GM12878 (cell line): ENCODE results near the gene RERE. TPM values are rescaled to one million over a fixed set of nuclear protein-coding genes. Genes with fewer than 3 reads are reported as not detected.

Source experiments
- ATAC-seq: fragments of 200-7000 bp; cut with Tn5 transposase; 3 replicates; pipeline ENCODE4 v1.9.1; 2020; ENCODE audit warnings: mild to moderate bottlenecking, moderate library complexity
- BruUV-seq: library from RNA; stranded (reverse); fragments of 400-500 nt; replicated peaks from 2 replicates; lab custom pipeline; 2021; lab: Mats Ljungman, UMichigan
- CTCF ChIA-PET: fragments of 300-600 bp; sonication (Branson Sonifier 250); formaldehyde crosslinking; extraction: SDS; loops from one replicate; lab custom pipeline; 2021; ENCODE audit warnings: inconsistent platforms; lab: Yijun Ruan, JAX
- POLR2A ChIA-PET: fragments of 350-600 bp; formaldehyde crosslinking; extraction: SDS; loops from one replicate; lab custom pipeline; 2021; ENCODE audit warnings: inconsistent platforms; lab: Charles Lee
- RAD21 ChIA-PET: fragments of 300-600 bp; sonication (Branson Sonifier 250); formaldehyde crosslinking; loops from one replicate; lab custom pipeline; 2023; ENCODE audit warnings: antibody characterized with exemption; ENCODE audit not compliant: unreplicated experiment; lab: Charles Lee
- SMC1A ChIA-PET: fragments of 300-600 bp; sonication (Branson Sonifier 250); formaldehyde crosslinking; loops from one replicate; lab custom pipeline; 2023; ENCODE audit not compliant: unreplicated experiment, uncharacterized antibody; lab: Charles Lee
- DNase-seq: peaks from one replicate; pipeline ENCODE4 v3.0.0-alpha.2; 2011; ENCODE audit warnings: low read depth, low spot score
- FAIRE-seq: peaks from 3 replicates; lab custom pipeline; 2011; peaks lifted over from hg19 to GRCh38; lab: Jason Lieb, UNC
- H2AFZ ChIP-seq: 2 replicates; pipeline ENCODE4 v1.6.0; 2011; ENCODE audit warnings: low read depth, low read length, control low read depth; ENCODE audit not compliant: control insufficient read depth
- H3K27ac ChIP-seq: 2 replicates; pipeline ENCODE4 v1.5.1; 2011; ENCODE audit warnings: control low read depth; ENCODE audit not compliant: control insufficient read depth, insufficient read depth
- H3K27me3 ChIP-seq, 2 experiments: replicated peaks in 1 of 2; 2 replicates each; pipeline versions ENCODE4 v1.6.0 to v1.6.1; 2011; ENCODE audit warnings: low read length in 1 of 2; ENCODE audit not compliant: control insufficient read depth in 2 of 2, insufficient read depth in 2 of 2
- H3K36me3 ChIP-seq, 2 experiments: 2 replicates each; pipeline ENCODE4 v1.5.1; 2011; ENCODE audit warnings: low read length in 1 of 2; ENCODE audit not compliant: control insufficient read depth in 2 of 2, insufficient read depth in 2 of 2
- H3K4me1 ChIP-seq: 2 replicates; pipeline ENCODE4 v1.6.1; 2011; ENCODE audit warnings: mild to moderate bottlenecking, low read length, moderate library complexity, mixed read lengths; ENCODE audit not compliant: control insufficient read depth, insufficient read depth
- H3K4me2 ChIP-seq: 2 replicates; pipeline ENCODE4 v1.6.0; 2011; ENCODE audit warnings: control low read depth; ENCODE audit not compliant: control insufficient read depth, insufficient read depth
- H3K4me3 ChIP-seq: fragments of 200-600 bp; sonication (generic); 2 replicates; pipeline ENCODE4 v1.5.1; 2016
- H3K79me2 ChIP-seq: 2 replicates; pipeline ENCODE4 v1.6.0; 2011; ENCODE audit warnings: low read length; ENCODE audit not compliant: control insufficient read depth, insufficient read depth
- H3K9ac ChIP-seq: 2 replicates; pipeline ENCODE4 v1.8.0; 2011; ENCODE audit warnings: low read length, control low read depth, mixed read lengths; ENCODE audit not compliant: control insufficient read depth, insufficient read depth
- H3K9me3 ChIP-seq: replicated peaks from 3 replicates; pipeline ENCODE4 v1.5.1; 2011; ENCODE audit warnings: mild to moderate bottlenecking, low read length; ENCODE audit not compliant: control insufficient read depth, insufficient read depth
- H4K20me1 ChIP-seq: 2 replicates; pipeline ENCODE4 v1.6.0; 2011; ENCODE audit not compliant: control insufficient read depth, insufficient read depth
- BCLAF1 ChIP-seq: fragments of 450-650 bp; IDR thresholded peaks from 2 replicates; pipeline ENCODE4 v1.6.1; 2017; ENCODE audit warnings: antibody characterized with exemption, mild to moderate bottlenecking, moderate library complexity
- CTCF ChIP-seq, 3 experiments: IDR thresholded peaks in 2 of 3; conservative IDR thresholded peaks in 1 of 3; 2 replicates each; pipeline ENCODE4 v1.5.1; 2011; ENCODE audit warnings: low read depth in 3 of 3, low read length in 3 of 3, mild to moderate bottlenecking in 3 of 3, control low read depth in 2 of 3, moderate library complexity in 2 of 3, inconsistent platforms in 1 of 3, mixed read lengths in 1 of 3; ENCODE audit not compliant: control insufficient read depth in 2 of 3, insufficient read depth in 1 of 3; ENCODE audit errors: extremely low read depth in 1 of 3
- RELA ChIP-seq: fragments of 450-650 bp; IDR thresholded peaks from 2 replicates; pipeline ENCODE4 v1.8.0; 2014; ENCODE audit warnings: borderline replicate concordance; ENCODE audit not compliant: partially characterized antibody
- ZBTB40 ChIP-seq: fragments of 450-650 bp; IDR thresholded peaks from 2 replicates; pipeline ENCODE4 v1.6.1; 2016; ENCODE audit warnings: mild to moderate bottlenecking, moderate library complexity, borderline replicate concordance
- ZZZ3 ChIP-seq: IDR thresholded peaks from 2 replicates; pipeline ENCODE4 v1.6.1; 2011; ENCODE audit warnings: low read depth; ENCODE audit not compliant: control insufficient read depth, insufficient read length
- WGBS: methylation state at CpG from one replicate; pipeline ENCODE4 v1.1.6; 2016; ENCODE audit warnings: low lambda C conversion rate; ENCODE audit not compliant: insufficient replicate concordance, insufficient coverage; ENCODE audit errors: missing lambda C conversion rate; 5-methylcytosine and 5-hydroxymethylcytosine counted together
- in situ Hi-C: fragments of 300-500 bp; cut with MboI; formaldehyde crosslinking; loops from 9 replicates; pipeline ENCODE4 v1.14.3; 2018; ENCODE audit warnings: mixed read lengths
- intact Hi-C: fragments of 100-400 bp; cut with micrococcal nuclease; formaldehyde crosslinking; loops from one replicate; pipeline ENCODE4 v1.14.2; 2022; ENCODE audit not compliant: unreplicated experiment
- polyA plus RNA-seq, 11 experiments: library from polyadenylated mRNA; depleted of rRNA in 4 of 11; unstranded in 6 of 11; stranded (reverse) in 5 of 11; fragments of >200 nt; fragmentation: Nextera tagmentation in 4 of 11; fragmentation: Illumina TruSeq in 1 of 11; extraction: Ambion mirVana in 4 of 11; extraction: Trizol in 1 of 11; gene quantifications; 1 replicate in 1 of 11; 2 replicates in 10 of 11; pipeline versions ENCODE4 v1.2.1 to v1.2.3, GENCODE V29; 2011 to 2016; ENCODE audit warnings: inconsistent platforms in 2 of 11, missing spikeins in 2 of 11, low read depth in 1 of 11
- total RNA-seq, 4 experiments: library from RNA; depleted of rRNA in 3 of 4; stranded (reverse); fragments of >200 nt in 3 of 4; fragmentation: Illumina TruSeq in 1 of 4; extraction: Trizol in 1 of 4; gene quantifications; 2 replicates each; pipeline versions ENCODE4 v1.2.1 to v1.2.3, GENCODE V29; 2013 to 2021

Gene RERE
- total and polyA plus RNA-seq, 10 of the 15 experiments (the other 5 are each of a cell fraction or from before 2014, with no cell fraction given) = 5.2 to 60.5 (median 20.2) TPM

GRCh38 chr1:8835941-8836643 lies 18.7 kb upstream of the RERE start (continued):
- TF ChIP-seq ZBTB40 (no peak), ZZZ3 (no peak)
- TF ChIP-seq, all 136 proteins: peak for 0

GRCh38 chr1:8831340-8831739 lies 13.9 kb upstream of the RERE start:
- ChIA-PET CTCF (interaction anchor here (1.8 kb wide), 1 partner anchor 18 kb away, joined by 8 read pairs; no protein-coding TSS in a partner anchor), SMC1A (interaction anchor here (1.4 kb wide), 1 partner anchor 10 kb away, joined by 4 read pairs; no protein-coding TSS in a partner anchor), RAD21 (no interaction called here), POLR2A (no interaction called here)
- WGBS = 67% methylated on average over 4 of the region's 4 CpGs
- H3K4me3 ChIP-seq = no peak overlapping the region
- ATAC-seq (no peak), DNase-seq (no peak), FAIRE-seq (no peak)
- H3K79me2 ChIP-seq = no peaks in the 10 kb centered on the region
- no peaks in the 10 kb centered on the region for H3K27me3 ChIP-seq
- H4K20me1 ChIP-seq = no peaks in the 10 kb centered on the region
- in situ Hi-C loops (no loop called here), intact Hi-C loops (no loop called here)
- TF ChIP-seq RELA (no peak), CTCF (IDR thresholded peaks at IDR 0.05 in 2 of 3, conservative IDR thresholded peaks at IDR 0.05 in 1 of 3; ENCODE audit: control insufficient read depth in 2 of 3, extremely low read depth in 1 of 3, insufficient read depth in 1 of 3, low read depth in 3 of 3, low read length in 3 of 3) (0 out of 6 replicates have a peak, but pooled peaks of 1 of the 3 experiments have one; percentile 1), BCLAF1 (no peak)
- no peak overlapping the region for H3K9ac ChIP-seq
- no peaks in the 10 kb centered on the region for H3K36me3 ChIP-seq
- no TSS peak for BruUV-seq
- no peak overlapping the region for H3K4me2 ChIP-seq
- peaks cover 4% of the 10 kb centered on the region; the same call in 1 of the 2 replicates for H3K4me1 ChIP-seq
- no peak overlapping the region for H3K27ac ChIP-seq
- H3K9me3 ChIP-seq = no peaks in the 10 kb centered on the region
- no peak overlapping the region for H2AFZ ChIP-seq
